GM13976 (cell line): Measurements from ENCODE around the gene TRIM52.
A peak's percentile ranks its signal among the peaks of the same experiment; 100 is the strongest.
"Not testable (repeated sequence)": the region's sequence is repeated elsewhere in the genome, so short reads cannot be mapped to it uniquely, and the experiment has no call there.

Experiments
- DNase-seq: peaks from one replicate; pipeline ENCODE4 v3.0.0; 2012; ENCODE audit warnings: low spot score
- in situ Hi-C: fragments of 300-500 bp; cut with MboI; formaldehyde crosslinking; loops from one replicate; pipeline ENCODE4 v1.12.0; 2022; ENCODE audit warnings: low sequenced_read_pairs, mixed read lengths, inconsistent platforms; ENCODE audit not compliant: unreplicated experiment
- TF ChIP-seq, protein P1 (sequence below): IDR thresholded peaks from 2 replicates; pipeline ENCODE4 v1.5.1; 2012; ENCODE audit warnings: borderline replicate concordance, mild to moderate bottlenecking; ENCODE audit not compliant: insufficient read depth; ENCODE audit errors: extremely low read depth, missing control alignments, control extremely low read depth

The TRIM52 gene

DNA sequence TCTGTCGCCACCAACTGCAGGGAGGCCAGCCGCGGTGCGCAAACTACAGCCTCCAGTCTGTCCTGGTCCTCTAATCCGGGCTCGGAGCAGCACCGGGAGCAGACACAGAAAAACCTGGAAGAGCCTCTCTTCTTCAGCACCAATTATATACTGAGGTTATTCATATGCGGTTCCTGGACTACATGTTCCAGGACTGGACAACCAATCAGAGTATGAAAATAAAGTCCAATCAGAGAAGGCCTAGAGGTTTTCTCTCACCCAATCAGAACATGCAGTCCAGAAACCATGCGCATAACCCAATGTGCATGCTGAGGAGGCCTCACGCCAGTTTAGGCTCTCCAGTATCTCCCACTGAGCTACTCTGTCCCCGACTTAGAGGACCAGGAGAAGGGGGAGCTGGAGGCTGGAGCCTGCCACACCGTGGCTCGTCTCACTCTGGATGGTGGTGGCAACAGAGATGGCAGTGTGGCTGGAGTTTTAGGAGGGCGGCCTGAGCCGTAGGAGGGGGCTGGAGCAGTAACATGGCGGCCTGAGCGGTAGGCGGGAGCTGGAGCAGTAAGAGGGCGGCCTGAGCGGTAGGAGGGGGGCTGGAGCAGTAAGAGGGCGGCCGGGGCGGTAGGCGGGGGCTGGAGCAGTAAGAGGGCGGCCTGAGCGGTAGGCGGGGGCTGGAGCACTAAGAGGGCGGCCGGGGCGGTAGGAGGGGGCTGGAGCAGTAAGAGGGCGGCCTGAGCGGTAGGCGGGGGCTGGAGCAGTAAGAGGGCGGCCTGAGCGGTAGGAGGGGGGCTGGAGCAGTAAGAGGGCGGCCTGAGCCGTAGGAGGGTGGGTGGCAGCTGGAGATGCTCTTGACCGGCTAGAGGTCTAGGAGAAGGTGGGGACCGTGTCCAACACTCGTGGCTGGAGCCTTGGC, 20.4 kb upstream of the TRIM52 start:
- TF ChIP-seq, protein P1, sequence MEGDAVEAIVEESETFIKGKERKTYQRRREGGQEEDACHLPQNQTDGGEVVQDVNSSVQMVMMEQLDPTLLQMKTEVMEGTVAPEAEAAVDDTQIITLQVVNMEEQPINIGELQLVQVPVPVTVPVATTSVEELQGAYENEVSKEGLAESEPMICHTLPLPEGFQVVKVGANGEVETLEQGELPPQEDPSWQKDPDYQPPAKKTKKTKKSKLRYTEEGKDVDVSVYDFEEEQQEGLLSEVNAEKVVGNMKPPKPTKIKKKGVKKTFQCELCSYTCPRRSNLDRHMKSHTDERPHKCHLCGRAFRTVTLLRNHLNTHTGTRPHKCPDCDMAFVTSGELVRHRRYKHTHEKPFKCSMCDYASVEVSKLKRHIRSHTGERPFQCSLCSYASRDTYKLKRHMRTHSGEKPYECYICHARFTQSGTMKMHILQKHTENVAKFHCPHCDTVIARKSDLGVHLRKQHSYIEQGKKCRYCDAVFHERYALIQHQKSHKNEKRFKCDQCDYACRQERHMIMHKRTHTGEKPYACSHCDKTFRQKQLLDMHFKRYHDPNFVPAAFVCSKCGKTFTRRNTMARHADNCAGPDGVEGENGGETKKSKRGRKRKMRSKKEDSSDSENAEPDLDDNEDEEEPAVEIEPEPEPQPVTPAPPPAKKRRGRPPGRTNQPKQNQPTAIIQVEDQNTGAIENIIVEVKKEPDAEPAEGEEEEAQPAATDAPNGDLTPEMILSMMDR, result no peak
- DNase-seq, result no peak
- in situ Hi-C loops, result no loop called here

DNA sequence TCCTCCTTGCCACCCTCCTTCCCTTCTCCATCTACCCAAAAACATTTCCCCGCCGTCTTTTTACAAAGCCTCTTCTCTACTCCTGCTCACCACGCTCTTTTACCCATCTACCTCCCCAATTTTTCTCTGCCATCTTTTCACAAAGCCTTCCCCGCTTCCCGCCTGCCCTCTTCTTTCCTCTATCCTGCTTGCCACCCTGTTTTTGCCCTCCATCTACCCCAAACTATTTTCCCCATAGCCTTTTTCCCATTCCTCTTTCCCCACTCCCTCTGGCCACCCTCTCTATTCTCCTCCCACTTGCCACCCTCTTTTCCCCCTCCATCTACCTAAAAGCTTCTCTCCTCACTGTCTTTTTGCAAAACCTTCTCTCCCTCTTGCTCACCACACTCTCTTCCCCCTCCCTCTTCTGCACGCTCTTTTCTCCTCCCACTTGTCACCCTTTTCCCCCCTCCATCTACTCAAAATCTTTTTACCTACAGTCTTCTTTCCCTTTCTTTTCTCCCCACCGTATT, 19.4 kb upstream of the TRIM52 start:
- TF ChIP-seq, protein P1, result no peak
- in situ Hi-C loops, result no loop called here
- DNase-seq, result no peak

DNA sequence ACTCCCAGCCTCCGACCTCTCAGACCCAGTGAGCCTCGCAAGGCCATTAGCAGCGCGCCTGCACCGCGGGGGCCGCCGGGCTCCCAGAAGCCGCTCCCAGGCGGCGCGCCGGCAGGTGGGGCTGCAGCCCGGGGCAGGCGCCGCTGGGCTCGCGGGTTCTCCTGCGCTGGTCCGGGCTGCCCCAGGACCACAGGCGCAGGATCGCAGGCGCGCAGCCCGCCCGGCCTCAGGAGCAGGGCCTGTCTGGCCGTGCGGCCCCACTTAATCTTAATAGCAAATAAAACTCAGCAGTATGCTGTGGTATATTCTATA, 12.4 kb upstream of the TRIM52 start:
- DNase-seq, result peak; percentile 53
- in situ Hi-C loops, result not testable (repeated sequence)

DNA sequence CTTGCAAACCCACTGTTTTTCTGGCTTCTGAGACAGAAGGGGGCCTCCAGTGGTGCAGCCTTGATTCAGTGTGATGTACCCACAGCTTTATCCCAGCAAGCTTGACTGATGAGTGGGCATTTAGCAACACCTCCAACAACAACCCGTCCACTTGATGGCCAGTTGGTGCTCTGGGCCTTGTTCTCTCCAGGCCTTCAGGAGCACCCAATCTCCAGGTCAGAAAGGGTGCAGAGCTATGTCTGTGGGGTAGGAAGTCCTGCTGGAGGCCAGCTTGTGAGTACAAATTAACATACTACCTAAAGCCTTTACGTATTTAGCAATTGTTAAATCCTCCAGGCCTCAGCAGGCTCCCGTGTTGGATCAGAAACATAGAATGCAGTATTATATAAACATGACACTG, 10.1 kb upstream of the TRIM52 start:
- TF ChIP-seq, protein P1, result no peak
- no peak for DNase-seq
- in situ Hi-C loops, result no loop called here

DNA sequence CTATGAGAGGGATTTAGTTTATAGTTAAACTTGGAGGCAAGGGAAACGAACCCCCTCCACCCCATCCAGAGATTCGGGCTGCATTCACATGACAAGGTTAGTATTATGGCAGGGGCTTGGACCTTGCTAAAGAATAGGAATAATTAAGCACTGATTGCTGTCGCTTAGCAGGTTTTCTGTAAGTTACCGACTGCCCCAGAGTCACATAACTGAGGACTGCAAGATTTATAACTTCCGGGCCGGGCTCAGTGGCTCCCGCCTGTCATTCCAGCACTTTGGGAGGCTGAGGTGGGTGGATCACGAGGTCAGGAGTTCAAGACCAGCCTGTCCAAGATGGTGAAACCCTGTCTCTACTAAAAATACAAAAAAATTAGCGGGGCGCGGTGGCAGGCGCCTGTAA, 7.0 kb upstream of the TRIM52 start:
- in situ Hi-C loops, DNase-seq: not testable (repeated sequence)

DNA sequence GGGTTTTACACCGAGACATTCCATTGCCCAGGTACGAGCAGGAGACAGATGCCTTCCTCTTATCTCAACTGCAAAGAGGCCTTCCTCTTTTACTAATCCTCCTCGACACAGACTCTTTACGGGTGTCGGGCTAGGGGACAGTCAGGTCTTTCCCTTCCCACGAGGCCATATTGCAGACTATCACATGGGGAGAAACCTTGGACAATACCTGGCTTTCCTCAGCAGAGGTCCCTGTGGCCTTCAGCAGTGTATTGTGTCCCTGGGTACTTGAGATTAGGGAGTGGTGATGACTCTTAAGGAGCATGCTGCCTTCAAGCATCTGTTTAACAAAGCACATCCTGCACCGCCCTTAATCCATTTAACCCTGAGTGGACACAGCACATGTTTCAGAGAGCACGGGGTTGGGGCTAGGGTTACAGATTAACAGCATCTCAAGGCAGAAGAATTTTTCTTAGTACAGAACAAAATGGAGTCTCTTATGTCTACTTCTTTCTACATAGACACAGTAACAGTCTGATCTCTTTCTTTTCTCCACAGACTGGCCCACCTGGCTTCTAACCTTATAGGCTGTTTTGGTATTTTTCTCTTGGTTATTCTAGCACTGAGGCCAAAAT, 6.5 kb upstream of the TRIM52 start:
- DNase-seq, in situ Hi-C loops: not testable (repeated sequence)

DNA sequence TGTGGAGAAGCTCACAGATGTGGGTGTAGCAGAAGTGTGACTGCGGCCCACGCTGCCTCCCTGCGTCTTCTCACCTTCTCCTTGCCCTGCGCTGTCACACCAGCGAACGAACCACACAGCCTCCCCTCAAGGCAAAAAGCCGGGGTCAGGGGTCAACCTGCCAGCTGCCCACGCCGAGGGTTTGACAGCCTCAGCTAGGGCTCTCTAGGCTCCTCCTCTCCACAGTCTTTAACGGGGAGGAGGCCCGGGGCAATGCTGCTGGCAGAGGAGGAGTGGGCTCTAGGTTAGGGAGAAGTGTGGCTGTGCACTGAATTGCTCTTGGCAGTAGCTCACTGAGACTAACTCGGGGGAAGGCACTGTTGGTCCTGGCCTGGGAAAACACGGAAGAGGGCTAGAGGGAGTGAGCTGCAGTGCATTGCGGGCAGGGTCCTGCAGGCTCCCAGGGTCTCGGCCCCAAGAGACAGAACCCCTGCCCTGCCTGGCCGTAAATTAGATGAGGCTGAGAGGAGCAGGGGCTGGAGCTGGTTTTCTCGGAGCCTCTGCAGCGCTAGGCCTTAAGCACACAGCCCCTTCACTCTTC, 4.2 kb upstream of the TRIM52 start:
- TF ChIP-seq, protein P1, result no peak
- in situ Hi-C loops, result no loop called here

DNA sequence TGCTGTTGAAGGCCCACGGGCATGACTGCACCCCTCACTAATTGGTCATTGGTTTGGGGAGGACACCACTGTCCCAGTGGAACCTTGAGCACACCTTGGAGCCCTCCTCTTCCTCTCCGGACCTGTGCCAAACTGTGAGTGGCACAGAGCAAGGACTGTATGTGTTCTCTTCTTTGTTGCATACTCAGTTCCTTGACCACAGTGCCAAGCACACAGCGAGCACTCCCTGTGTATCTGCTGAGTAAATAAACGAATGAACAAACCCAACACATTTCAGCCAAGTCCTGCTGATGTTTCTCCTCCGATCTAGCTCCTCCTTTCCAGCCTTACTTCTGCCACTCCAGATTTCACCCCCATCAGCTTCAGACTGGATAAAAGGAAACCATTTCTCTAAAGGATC, 2.7 kb upstream of the TRIM52 start:
- no peak for DNase-seq
- in situ Hi-C loops, result no loop called here
- TF ChIP-seq, protein P1, result no peak

More for the DNA sequence above, 4.2 kb upstream of the TRIM52 start:
- DNase-seq, result no peak
